Activated effector memory CD4-positive, alpha-beta T cell treated with Interleukin-2 at 50 U/mL for 16 hours (primary cell): ENCODE data around the gene RAB20.
"Not testable (repeated sequence)": the region's sequence is repeated elsewhere in the genome, so short reads cannot be mapped to it uniquely, and the experiment has no call there.

Experiments used
- DNase-seq: peaks from one replicate; pipeline ENCODE4 v3.0.0-alpha.2; 2020

RAB20 gene

DNA sequence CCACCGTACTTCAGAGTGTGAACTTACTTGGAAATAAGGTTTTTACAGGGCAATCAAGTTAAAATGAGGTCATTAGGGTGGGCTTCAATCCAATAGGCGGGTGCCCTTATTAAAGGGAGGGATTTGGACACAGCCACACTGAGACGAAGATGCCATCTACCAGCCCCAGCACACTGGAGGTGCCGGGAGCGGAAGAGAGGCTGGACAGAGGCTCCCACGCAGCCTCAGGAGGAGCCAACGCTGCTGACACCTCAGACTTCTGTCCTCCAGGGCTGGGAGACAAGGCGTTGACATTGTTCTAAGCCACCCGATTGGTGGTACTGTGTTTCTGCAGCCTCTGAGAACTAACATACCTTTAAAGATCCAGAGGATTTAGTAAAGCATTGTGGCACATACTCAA lies 12.6 kb upstream of the RAB20 start:
- DNase-seq: no peak

DNA sequence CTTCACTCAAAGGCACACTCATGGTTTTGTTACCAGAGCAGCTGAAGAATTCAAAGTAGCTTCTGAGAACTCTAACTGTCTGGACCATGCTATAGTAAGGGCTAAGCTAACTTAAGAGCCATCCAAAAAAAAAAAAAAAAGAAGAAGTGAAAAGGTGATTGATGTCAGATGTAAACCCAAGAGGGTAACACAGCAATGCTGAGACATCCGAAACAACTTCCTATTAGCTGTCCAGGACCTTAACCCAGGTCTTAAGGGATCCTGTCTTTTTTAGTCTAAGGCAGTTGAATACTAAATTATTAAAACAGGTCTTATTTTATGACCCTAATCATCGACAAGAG lies 11.2 kb upstream of the RAB20 start:
- DNase-seq: no peak

DNA sequence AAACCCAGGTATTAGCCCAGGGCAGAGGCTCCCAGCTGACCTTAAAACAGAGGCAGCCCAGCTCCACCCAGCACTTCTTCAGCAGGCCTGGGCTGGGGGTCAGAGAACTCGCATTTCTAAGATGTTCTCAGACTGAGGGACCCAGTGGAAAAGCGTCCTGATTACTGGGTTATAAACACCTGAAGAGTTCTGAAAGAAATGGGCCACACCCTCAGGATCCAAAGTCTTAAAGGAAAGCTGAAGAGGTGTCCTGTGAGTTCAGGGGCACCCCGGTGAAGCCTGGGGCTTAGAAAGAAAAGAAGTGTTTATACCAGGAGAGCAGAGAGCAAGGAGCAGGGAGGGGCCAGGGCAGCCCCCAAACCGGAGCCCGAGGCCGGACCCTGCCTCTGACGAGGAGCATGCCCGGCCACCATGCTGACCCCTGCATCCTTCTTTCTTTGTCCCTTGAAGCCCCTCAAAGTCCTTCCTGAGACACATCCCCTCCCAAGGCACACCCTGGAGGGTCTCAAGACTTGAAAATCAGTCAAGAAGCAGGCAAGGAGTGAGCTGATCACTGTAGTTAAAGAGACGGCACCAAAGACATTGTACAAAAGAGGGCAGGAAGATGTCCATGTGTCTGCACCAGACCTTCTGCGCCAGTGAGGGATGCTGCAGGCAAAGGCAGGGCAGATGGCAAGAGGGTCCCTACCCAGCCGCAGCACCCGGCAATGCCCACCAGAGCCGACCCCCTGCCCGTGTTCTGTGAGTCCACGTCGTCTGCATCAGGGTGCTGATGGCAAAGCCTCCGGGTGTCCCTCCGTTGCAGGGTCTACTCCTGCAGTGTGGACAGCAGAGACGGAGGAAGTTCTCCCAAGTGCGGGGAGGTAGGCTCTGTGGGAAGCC lies 10.6 kb upstream of the RAB20 start:
- no peak for DNase-seq

DNA sequence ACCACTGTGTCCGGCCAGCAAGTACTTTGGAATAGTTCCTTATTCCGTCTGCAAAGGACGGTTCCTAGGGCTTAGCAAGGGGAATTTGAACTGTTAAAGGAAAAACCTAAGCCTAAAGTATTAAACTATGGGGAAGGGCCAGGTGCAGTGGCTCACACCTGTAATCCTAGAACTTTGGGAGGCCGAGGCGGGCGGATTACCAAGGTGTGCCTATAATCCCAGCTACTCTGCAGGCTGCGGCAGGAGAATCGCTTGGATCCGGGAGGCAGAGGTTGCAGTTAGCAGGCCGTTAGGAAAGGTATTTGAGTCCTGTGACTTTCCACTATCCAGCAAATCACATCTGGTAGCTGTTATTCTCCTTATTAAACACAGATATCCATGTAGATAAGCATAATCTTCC lies 9.4 kb upstream of the RAB20 start:
- no peak for DNase-seq

DNA sequence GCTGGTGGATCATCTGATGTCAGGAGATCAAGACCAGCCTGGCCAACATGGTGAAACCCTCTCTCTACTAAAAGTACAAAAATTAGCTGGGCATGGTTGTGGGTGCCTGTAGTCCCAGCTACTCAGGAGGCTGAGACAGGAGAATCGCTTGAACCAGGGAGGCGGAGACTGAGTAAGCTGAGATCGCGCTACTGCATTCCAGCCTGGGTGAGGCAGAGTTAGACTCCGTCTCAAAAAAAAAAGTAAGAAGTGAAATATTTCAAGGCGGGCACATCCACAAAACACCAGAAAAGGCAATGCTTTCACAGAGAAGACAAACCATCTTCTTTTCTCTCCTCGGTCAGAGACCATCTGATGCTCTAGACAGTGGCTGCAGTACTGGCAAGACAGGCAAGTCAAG lies 8.4 kb upstream of the RAB20 start:
- not testable (repeated sequence) for DNase-seq

DNA sequence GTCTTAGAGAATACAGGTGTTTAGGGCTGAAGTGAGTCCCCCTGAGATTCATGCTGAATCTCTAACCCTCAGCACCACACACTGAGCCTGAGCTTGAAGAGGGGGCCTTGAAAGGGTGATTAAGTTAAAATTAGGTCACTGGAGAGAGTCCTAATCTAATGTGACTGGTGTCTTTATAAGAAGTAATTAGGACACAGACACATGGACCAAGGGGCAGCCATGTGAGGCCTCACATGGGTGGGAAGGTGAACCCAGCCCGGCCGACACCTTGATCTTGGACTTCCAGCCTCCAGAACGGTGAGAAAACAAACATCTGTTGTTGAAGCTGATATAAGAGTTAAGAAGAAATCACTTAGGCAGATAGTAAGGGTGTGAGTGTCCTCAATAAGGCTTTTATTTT lies 7.1 kb upstream of the RAB20 start:
- DNase-seq: no peak

DNA sequence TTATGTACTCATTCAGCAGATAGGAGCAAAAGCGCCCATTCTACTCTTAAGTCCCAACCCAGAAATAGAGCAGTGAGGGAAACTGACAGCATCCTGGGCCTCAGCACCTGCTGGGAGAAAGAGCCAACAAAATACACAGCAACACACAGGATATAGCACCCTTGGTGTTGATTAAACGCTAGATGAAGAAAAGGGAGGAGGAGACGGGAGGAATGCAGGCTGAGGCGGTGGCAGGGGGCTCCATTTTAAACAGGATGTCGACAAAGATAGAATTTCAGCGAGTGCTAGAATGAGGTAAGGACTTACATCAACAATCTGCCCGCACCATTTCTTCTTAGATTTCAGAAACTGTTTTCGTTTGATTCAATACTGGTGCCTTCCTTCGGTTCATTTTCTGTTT lies 4.6 kb upstream of the RAB20 start:
- DNase-seq: no peak

DNA sequence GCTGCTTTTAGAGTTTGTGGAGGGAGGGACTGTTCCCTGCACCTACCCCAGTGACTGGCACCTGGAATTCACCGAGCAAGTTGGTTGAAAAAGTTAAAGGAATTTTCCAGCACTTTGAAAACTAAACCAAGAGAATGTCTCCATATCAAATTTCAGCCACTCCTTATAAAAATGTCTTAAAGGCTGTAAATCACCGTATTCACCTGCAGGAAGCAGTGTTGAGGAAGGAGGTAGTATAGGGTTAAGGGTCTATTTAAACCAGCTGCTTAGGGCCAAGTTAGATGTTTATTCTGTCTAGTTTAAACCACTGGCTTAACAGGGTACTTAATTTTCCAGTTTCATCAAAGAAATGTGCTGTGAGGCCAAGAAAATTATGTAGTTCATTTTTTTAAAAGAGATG lies 3.8 kb upstream of the RAB20 start:
- no peak for DNase-seq

DNA sequence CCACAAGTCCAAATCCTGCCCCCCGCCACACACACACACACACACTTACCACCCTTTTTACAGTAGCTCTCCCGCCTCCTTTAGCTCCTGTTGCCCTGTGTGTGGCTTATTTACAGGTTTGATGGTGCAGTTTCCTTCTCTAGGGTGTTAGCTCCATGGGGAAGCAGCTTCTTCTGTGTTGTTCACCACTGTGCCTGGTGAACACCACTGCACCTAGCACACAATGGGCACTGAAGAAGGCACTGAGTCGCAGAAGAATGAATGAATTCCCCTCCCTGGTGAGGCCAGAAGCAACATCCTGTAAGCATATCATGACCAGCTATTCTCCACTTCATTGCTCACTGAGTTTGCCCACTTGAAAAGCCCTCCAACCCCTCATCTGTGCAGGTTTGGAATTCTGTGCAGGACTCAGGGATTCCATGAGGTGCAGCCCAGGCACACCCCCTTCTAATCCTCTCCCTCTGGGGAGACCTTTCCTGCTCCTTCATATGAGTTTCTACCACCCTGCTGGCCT lies 3.0 kb upstream of the RAB20 start:
- DNase-seq: no peak

DNA sequence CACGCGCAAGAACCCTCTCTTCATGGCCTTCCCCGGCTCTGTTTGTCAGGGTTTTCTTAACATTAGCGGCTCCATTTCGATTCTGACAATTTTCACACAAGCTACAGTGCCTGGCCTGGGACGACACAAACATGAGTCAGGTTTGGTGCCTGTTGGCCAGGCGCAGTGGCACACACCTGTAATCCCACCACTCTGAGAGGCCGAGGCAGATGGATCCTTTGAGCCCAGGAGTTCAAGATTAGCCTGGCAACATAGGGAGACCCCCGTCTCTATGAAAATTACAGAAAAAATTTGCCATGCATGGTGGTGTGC lies 1.9 kb upstream of the RAB20 start:
- no peak for DNase-seq

DNA sequence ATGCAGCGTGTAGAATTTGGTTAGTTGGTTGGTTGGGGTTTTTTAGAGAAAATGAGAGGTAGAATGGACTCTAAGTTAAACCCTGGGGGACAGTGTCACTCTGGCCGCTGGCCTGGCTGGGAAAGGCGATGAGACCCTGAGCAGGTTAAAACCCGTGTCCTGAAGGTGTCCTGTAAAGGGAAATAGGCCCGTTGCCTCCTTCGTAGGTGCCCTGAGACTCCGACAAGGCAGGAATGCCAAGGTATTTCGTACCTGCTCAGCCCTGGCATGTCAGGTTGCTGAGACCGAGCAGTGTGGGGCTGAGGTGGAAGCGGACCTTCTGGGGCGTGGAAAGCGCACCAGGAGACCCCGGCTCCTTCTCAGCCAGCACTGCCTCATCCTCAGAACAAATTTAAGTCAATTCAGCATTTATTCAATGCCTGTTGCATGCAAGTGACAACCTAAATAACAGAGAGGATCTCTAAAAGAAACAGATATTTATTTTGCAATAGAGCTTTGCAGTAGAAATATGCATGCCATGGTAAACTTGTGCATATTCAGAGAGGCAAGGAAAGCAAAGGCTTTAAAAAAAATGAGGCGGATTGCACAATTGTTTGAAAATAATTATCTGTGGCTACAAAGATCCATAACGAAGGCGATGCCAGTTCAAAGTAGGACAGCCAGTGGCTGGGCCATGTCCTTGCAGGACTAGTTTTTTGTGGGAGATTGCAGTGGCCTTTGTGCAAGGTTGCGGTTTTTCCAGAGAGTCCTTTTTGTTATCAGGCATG lies 1.4 kb upstream of the RAB20 start:
- no peak for DNase-seq

DNA sequence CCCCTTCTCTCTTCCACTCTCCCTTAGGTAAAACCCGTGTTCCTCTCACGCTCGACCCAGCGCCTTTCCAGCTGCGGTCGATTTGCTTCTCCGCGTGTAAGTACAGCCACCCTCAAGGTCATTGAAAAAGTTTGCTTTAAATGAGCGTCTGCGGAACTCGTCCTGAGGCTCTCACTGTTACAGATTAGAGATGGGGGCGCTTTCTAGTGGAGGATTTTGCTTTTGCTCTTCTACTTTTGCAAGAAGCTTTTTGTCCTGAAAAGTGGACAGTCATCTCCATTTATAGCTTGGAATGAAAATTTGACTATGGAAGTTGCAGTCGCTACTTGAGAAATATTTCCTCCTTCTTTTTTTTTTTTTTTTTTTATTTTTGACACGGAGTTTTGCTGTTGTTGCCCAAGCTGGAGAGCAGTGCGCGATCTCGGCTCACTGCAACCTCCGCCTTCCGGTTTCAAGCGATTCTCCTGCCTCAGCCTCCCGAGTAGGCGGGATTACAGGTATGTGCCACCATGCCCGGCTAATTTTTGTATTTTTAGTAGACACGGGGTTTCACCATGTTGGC lies 595 bp upstream of the RAB20 start:
- DNase-seq: no peak

DNA sequence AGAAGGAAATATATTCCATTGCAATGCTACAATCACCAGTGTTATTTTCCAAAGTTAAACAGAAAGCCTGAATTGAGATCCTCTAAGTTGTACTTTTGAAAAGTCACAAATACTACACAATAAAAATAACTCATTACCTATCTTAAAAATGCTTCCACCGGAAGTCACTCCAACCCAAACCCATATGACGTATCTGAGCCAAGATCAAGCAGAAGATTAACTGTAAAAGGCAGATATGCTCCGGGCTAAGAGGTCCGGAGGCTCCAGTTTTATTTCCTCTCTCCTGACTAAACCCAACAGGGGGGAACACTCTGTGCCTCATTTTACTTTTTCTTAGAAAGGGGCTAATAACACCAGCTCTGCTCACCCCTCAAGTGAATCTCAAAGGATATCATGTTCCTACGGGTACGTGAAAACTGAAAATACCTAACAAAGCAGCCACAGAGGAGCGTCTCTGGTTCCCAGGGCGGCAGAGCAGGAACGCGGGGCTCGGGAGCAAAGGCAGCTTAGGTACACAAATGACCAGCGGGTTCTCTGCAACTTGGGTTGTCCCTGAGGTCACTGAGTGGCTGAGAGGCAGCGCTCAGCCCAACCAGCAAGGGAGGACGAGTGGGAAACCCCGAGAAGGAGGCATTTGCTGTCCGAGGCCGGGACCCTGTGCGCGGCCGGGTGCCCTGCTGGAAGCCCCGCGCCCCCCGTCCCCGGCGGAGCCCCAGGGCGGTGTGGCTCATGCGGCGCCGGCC lies 750 bp downstream of the RAB20 start:
- DNase-seq: no peak

DNA sequence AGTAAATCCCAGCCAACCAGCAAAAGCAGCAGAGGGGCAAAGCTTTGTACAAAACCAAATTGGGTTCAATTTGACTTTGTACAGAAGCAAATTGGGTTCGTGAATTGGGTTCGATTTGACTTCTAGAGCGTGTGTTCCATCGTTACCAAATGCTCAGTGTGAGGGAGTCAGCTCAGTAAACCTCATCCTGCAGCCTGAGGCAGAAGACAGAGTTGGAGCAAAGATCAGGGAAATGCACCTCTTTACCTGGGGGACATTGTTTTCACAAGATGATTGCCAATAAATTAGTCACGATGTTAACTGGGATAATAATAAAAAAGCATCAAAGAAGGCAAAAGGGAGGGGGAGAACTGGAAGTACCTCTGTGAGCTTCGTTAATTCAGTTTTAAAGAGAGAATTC lies 1.5 kb downstream of the RAB20 start:
- no peak for DNase-seq

DNA sequence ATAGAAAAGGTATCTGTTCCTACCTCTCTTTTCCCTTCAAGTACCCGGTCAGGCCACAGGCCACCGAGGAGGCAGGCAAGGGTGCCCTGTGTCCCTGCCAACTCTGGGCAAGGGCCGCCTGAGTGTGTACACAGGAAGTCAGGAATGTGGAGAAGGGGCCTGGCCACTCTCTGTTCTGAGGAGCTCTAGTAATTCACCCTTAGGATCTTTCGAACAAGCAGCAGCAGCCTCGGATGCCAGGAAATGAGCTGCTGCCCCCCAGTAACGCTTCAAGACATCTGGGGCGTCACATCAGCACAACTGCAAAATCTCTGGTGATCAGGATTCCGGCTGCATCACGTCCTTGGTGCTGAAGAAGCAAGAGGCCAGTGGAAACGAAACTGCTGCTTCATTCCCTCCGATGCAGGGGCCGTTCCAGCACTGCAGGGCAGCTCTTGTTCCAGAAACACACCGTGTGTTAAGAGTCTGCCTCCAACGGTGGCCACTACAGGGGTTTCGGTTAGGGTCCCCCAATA lies 2.0 kb downstream of the RAB20 start:
- DNase-seq: no peak

DNA sequence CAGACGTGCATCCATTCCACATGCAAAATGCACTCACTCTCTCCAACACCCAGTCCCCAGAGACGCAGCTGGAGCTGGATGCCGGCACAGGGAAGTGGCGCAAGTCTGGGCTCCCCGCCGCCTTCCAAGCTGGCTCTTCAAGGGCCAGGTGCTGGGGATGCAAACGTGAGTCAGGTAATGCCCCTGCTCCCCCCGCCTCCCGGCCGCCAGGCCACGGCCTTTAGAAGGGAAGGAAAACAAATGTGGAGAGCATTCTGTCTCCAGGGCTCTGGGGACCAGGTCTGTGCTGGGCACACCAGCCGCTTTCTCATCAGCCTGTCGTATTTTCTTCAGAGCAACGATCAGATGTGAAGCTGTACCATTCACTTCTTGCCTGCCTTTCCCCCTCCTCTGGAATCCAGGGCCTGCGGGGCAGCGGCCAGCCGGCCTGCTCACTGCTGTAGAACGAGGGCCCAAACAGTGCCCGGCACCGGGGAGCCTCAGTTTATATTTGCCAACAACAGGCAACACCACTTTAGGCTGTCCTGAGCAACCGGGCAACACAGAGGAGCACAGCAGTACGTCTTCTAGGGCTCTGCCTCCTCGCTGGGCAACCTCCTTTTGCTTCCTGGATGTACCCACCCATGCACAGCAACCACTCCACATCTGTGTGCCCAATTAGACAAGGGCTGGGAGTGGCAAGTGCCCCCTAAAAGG lies 3.8 kb downstream of the RAB20 start:
- no peak for DNase-seq

DNA sequence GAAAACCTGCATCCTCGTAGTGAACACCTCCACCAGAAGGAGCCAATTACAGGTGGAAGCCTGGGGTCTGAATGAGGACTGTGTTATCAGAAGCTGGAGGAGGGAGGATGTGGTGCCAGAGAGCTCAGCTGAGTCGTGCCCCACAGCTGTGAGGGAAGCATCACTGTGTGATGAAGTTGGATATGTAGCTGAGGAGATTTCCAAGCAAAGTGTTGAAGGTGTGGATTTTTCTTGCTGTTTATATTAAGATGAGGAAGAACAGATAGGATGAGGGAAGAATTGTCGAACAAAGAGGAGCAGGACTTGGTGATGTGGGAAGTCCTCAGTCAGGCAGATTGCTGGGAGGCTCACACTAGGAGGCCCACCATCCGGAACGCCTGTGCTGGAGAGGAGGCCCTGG lies 4.4 kb downstream of the RAB20 start:
- DNase-seq: no peak

DNA sequence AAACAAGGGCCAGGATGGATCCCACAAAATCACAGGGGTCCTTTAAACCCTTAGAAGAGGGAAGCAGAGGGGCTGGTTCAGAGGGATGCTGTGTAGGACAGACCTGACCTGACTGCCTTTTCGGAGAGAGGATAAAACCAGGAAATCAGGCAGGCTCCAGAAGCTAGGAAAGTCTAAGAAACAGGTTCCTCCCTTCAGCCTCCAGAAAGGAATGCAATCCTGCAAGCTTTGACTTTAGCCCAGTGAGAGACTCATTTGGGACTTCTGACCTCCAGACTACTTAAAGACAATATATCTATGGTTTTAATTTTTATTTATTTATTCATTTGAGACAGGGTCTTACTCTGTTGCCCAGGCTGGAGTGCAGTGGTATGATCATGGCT lies 5.3 kb downstream of the RAB20 start:
- DNase-seq: no peak

DNA sequence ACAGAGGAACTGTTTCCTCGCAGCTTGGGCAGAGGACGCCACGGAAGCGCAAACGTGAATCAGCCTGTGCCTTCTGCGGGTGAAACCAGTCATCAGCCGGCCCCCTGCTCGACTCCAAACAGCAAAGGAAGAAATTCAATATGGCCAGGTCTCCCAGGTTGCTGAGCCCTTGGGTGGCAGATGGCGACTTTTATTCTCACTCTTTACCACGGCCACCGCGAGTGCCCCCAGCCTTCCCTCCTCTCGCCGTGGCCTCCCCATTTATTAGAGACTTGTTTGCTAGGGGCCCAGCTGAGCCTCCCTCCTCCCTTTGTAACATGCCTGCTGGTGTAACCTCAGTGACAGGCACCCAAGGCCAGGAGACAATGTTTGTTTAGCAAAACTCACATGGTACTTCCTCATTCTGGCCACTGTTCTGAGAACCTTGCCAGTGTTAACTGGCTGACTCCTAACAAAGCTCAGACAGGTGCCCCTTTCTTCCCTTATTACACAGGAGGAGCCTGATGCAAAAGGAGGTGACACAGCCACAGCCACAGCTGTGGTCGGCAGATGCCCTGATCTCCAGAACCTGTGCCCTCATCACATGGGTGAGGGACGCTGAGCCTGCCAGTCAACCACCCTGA lies 5.8 kb downstream of the RAB20 start:
- no peak for DNase-seq

DNA sequence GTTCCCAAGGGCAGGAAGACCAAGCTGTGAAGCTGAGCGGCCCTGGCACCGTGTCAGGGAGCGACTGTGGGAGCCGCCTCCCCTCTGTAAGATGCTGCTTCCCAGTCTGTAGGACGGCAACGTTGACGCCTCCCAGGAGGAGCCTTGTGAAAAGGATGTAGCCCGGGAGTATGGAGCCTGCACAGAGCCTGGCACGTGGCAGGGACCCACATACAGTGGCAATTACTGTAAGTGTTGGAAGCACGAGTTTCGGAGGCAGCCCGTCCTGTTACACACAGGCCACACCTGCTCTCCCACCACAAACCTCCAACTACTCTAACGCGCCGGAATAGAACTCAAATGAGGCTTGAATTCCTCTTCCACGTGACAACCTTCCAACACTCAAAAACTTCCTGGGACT lies 6.6 kb downstream of the RAB20 start:
- no peak for DNase-seq

DNA sequence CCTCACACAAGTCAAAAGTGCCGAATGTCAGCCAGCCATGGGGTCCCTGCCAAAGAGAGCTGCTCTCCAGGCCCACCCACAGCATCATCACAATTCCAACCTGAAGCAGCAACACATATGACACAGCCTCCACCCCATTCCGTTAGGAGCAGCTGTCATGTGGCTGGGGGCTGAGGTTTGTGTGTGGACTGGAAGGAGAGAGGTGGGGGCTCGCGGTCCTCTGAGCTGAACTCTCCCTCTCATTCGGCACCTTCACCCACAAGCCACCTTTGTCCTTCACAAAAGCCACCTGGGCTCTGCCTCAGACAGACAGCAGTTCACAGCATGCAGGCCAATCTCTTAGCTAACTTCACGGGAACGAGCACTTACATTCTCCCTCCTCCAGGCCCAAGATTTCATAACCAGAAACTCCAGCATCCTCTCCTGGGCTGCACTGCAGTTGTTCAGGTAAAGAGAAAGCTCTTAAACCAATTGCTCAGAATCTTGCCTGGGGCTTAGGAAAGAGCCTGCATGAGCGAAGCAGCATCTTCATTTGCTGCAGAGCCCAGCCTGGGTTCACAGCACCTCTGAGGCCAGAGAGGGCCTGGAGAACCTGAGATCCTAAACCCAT lies 7.2 kb downstream of the RAB20 start:
- DNase-seq: no peak

DNA sequence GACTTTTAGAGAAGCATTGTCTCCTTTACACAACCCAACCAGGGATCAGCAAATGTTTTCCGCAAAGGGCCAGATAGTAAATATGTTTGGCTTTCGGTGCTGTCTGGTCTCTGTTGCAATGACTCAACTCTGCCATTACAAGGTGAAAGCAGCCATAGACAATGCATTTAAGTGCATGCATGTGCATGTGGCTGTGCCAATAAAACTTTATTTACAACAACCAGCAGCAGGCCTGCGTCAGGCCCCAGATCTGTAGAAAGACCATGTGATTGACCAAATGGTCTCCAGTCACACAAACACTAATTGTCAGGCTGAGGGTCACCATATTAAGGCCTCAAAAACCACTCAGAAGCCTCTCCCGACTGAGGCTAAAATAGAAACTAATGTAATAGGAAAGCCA lies 8.1 kb downstream of the RAB20 start:
- no peak for DNase-seq
